H7 (cell line): ENCODE data around the gene PEG3. TPM values are rescaled to one million over a fixed set of nuclear protein-coding genes. Genes with fewer than 3 reads are reported as not detected.

Source experiments
- DNase-seq: peaks from one replicate; pipeline ENCODE4 v3.0.0; 2012
- H3K27me3 ChIP-seq: 2 replicates; pipeline ENCODE4 v1.6.0; 2011; ENCODE audit warnings: mild to moderate bottlenecking, low read length; ENCODE audit not compliant: control insufficient read depth, insufficient read depth
- H3K36me3 ChIP-seq: replicated peaks from 2 replicates; pipeline ENCODE4 v1.5.1; 2011; ENCODE audit warnings: low read length; ENCODE audit not compliant: control insufficient read depth, insufficient read depth
- H3K4me3 ChIP-seq: 2 replicates; pipeline ENCODE4 v1.5.1; 2011; ENCODE audit warnings: low read depth, mild to moderate bottlenecking, control low read depth, low read length, moderate library complexity; ENCODE audit not compliant: insufficient read depth
- total RNA-seq: library from RNA; depleted of rRNA; stranded (reverse); fragments of >200 nt; shearing (Covaris generic); gene quantifications from 2 replicates; pipeline ENCODE4 v1.2.3, GENCODE V29; 2014

Gene PEG3
- total RNA-seq, 1 experiment from 2014 or later: not detected

DNA sequence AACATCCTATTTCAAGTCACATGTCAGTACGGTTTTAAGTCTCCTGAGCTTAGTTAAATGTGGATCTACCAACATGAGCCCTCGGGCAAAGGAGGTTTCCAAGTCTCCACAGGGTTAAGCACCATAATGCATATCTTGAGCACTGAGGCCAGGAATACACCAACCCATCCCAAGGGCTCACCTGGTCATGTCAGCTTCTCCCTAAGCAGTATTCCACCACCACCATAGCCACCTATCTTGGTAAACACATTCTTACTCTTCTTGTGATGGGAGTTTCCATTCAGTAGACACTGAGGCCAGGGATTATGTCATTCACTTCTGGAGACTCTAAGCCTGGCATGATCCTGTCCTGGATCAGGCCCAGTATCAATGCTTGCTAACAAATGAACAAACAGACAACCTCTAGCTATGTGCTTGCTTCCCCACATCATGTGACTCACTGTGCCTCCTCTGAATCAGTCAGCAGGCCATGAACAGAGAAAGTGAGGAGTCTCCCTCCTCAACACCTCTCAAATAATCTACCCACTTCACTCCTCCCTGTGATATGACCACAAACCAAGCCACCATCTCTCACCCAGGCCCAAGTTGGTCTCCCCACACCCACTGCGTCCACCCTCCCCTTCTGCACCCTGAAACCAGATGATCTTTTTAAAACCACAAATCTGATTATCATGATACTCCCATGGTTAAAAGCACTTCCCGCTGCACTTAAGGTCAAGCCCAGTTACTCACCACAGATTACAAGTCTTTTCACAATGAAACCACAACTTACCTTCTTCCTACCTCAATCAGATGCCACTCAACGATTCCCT is 5.8 kb downstream of the PEG3 start:
- H3K27me3 ChIP-seq: no peaks in the 10 kb centered on the region
- no peak for DNase-seq
- no peaks in the 10 kb centered on the region for H3K36me3 ChIP-seq
- no peak overlapping the region for H3K4me3 ChIP-seq

DNA sequence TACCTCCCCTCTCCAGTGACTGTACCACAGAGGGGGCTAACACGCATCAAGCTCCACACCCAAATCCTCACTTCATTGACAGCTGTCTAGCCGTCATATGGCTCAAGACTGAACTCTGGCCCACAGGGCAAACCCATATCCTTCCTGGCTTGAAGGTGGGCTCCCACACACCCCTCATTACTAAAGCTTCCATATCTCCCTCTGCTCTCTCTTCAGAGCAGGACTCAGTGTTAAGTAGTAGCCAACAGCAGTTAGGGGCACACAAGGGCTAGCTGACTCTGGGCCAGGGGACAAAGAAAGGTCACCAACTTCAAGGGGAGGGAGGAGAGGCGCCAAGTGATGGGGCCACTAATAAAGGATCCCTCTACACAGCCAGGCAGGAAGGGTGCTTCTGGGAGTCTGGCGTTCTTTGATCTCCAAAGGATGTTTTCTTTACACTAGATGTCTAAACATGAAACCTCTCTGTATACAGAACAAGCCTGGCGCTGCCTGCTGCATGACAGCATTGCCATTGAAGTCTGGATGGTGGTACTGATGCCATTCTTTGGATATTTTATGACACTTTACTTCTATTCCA is 8.1 kb downstream of the PEG3 start:
- no peak for DNase-seq
- H3K4me3 ChIP-seq: no peak overlapping the region
- no peaks in the 10 kb centered on the region for H3K27me3 ChIP-seq
- H3K36me3 ChIP-seq: no peaks in the 10 kb centered on the region

DNA sequence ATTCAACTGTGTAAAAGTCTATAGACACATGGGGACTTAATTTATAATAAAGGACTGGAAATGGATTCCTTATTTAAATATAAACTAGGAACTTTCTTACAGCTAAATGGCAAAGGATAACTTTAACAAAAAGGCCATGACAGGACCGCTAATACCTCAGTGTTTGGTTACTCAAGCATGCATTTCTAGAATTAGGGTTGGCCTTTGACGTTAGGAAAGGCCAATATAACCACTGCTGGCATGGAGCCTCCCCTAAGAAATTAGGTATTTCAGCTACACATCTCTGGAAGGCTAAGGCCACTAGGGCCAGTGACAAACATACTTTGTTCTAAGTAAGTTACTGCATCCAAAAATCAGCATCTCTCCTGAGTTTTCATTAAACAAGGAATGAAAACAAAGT is 9.3 kb downstream of the PEG3 start:
- H3K27me3 ChIP-seq: no peaks in the 10 kb centered on the region
- H3K36me3 ChIP-seq: no peaks in the 10 kb centered on the region
- no peak for DNase-seq
- H3K4me3 ChIP-seq: no peak overlapping the region

DNA sequence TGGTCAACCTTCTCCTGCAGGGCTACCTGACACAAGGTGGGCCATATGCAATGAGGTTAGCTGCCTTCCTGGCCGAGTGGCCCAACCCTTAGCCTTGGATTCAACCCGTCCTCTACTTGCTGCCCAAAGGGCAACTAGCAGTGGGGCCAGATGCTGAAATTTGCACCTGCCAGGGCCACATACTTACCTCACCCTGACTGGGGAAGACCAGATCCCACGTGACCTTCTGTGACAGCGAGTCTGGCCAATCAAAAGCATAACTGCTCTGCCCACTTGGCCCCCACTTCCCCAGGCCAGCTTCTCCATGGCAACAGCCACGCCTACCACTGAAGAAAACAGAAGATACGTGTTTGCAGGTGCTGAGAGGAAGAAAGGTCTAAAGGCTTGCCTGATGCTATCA is 10.9 kb downstream of the PEG3 start:
- no peaks in the 10 kb centered on the region for H3K36me3 ChIP-seq
- no peaks in the 10 kb centered on the region for H3K27me3 ChIP-seq
- no peak for DNase-seq
- H3K4me3 ChIP-seq: no peak overlapping the region

- DNase-seq: no peak
- no peaks in the 10 kb centered on the region for H3K36me3 ChIP-seq
- no peak overlapping the region for H3K4me3 ChIP-seq
- no peaks in the 10 kb centered on the region for H3K27me3 ChIP-seq
Measured at GRCh38 chr19:56827708-56828107, 12.8 kb downstream of the PEG3 start.

- DNase-seq: no peak
- no peak overlapping the region for H3K4me3 ChIP-seq
- no peaks in the 10 kb centered on the region for H3K27me3 ChIP-seq
- no peaks in the 10 kb centered on the region for H3K36me3 ChIP-seq
Measured at GRCh38 chr19:56823956-56824355, 16.6 kb downstream of the PEG3 start.

DNA sequence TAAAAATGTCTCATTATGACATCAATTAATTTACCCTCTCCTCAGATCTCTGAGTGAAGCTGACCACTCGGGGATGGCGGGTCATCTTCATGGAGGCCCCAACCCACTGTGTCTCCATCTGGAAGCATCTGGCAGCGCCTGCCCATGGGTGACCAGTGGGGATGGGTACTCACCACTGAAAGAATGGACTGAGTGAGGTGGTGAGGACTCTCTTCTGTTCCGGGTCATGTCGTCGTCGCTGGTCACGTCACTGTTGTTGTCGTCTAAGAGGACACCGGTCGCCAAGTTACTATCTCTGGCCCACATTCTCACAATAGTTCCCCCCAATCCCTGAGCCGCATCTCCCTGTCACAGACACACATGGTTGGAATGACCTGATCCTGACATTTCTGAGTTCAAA is 17.1 kb downstream of the PEG3 start:
- DNase-seq: no peak
- no peaks in the 10 kb centered on the region for H3K36me3 ChIP-seq
- H3K4me3 ChIP-seq: no peak overlapping the region
- H3K27me3 ChIP-seq: no peaks in the 10 kb centered on the region

DNA sequence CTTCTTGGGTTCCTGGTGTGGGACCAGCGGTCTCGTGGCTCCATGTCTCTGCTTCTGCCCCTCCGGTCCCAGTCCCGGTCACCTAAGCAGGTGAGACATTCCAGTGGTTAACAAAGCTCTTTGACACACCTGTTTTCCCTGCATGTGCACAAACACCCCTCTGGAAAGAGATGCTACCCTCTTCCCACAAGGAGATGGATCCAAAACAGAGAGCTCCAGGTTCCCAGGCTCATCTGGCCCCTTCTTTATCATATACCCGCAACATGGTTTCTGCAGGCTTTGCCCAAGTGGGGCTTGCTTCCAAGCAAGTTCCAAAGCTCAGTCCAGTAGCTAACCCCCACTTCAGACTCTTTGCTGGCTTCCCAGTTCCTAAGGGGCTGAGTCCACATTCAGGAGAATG is 17.8 kb downstream of the PEG3 start:
- Histone ChIP-seq H3K27me3 (no peaks in the 10 kb centered on the region), H3K36me3 (no peaks in the 10 kb centered on the region), H3K4me3 (no peak overlapping the region)

DNA sequence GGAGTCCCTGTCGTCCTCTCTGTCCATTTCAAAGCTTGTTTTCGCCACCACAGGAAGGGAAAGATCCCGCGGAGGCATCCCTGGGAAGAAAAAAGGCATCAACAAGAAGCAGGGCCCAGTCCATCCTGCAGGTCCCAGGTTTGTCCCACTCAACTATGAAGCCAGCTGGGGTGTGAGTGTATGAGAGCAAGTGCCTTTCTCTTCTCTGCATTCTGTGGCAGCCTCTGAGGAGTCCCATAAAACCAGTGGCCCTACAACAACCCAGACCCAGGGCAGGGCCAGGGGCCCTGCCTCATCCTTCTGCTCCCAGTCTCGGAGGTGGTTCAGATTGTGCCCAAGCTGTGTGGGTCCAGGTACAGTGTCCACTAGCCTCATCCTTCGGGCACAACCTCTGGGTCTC is 18.9 kb downstream of the PEG3 start:
- Histone ChIP-seq H3K27me3 (no peaks in the 10 kb centered on the region), H3K4me3 (no peak overlapping the region), H3K36me3 (no peaks in the 10 kb centered on the region)
- DNase-seq: no peak

More for the DNA sequence above, 17.8 kb downstream of the PEG3 start:
- no peak for DNase-seq

DNA sequence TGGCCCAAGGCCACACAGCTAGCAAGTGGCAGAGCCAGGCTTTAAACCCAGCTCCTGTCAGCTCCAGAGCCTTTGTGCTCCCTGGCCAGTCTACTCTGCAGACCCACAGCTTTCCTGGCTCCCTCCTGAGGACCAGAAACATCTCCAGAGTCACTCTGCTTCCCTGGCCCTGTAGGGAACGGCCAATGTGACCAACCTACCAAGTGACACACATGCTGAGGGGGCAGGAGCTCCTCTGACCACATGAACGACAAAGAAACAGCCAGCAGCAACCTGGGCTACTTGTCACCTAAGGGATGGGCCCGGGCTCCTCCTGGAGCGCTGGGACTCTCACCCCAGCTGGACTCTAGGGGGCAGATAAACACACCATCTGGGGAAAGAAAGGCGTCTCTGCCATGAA is 19.3 kb downstream of the PEG3 start:
- H3K4me3 ChIP-seq: no peak overlapping the region
- H3K36me3 ChIP-seq: no peaks in the 10 kb centered on the region
- DNase-seq: no peak
- no peaks in the 10 kb centered on the region for H3K27me3 ChIP-seq

GRCh38 chr19:56819166-56819565 is 21.4 kb downstream of the PEG3 start:
- Histone ChIP-seq H3K4me3 (no peak overlapping the region), H3K36me3 (no peaks in the 10 kb centered on the region), H3K27me3 (no peaks in the 10 kb centered on the region)
- DNase-seq: no peak

GRCh38 chr19:56814656-56815055 is 25.9 kb downstream of the PEG3 start:
- H3K36me3 ChIP-seq: no peaks in the 10 kb centered on the region
- DNase-seq: no peak
- no peaks in the 10 kb centered on the region for H3K27me3 ChIP-seq
- H3K4me3 ChIP-seq: no peak overlapping the region

GRCh38 chr19:56813531-56813930 is 27.0 kb downstream of the PEG3 start:
- Histone ChIP-seq H3K4me3 (no peak overlapping the region), H3K36me3 (no peaks in the 10 kb centered on the region), H3K27me3 (no peaks in the 10 kb centered on the region)
- no peak for DNase-seq

DNA sequence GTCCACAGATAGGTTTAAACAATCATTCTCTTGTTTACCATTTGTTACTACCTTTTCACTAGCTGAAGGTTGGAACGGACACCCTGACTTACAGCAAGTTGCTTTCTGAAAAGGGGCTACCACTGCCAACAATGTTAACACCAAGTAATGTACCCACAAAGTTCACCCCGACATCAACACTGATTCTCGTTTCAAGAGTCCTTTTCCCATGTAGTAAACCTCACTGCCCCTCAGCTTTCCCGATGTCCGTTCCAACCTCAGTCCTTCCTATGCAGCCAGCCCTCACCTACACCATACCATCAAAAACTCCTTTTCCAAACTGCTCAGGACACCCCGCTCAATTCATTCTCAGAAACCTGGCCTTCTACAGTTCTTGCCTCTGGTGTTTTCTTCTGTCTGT is 29.0 kb downstream of the PEG3 start:
- no peaks in the 10 kb centered on the region for H3K36me3 ChIP-seq
- H3K27me3 ChIP-seq: no peaks in the 10 kb centered on the region
- no peak overlapping the region for H3K4me3 ChIP-seq
- DNase-seq: no peak

DNA sequence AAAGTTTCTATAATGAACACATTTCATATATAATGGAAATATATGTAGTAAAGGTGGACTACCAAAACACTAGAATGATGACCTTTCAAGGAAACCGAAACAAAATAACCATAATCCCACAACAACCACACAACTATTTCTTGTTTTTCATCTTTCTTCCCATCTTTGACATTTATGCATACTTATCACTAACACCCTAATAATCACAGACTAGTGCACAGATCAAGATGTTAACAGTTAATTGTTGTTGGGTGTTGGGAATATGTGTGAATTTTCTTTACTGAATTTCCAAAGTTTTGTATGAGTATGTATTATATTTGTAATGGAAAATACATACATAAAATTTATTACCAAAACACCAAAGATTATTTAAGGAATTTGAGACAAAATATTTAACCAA is 30.3 kb downstream of the PEG3 start:
- Histone ChIP-seq H3K27me3 (no peaks in the 10 kb centered on the region), H3K4me3 (no peak overlapping the region), H3K36me3 (no peaks in the 10 kb centered on the region)
- DNase-seq: no peak
